Activated CD8-positive, alpha-beta memory T cell treated with anti-CD3 and anti-CD28 coated beads for 1 hour (primary cell): ENCODE data around the gene SLC9A2.

ENCODE experiments used
- DNase-seq, 2 donors: peaks; one replicate each; pipeline ENCODE4 v3.0.0-alpha.2; 2020; ENCODE audit warnings: low read depth in 1 of 2; ENCODE audit errors: extremely low read depth in 1 of 2

SLC9A2 gene

GRCh38 chr2:102724016-102724490 is 104.7 kb downstream of the SLC9A2 start:
- DNase-seq = no peak

GRCh38 chr2:102724553-102724952 is 105.2 kb downstream of the SLC9A2 start:
- DNase-seq = no peak

GRCh38 chr2:102726128-102727087 is 107.1 kb downstream of the SLC9A2 start:
- DNase-seq = no peak

GRCh38 chr2:102735416-102736109 is 116.2 kb downstream of the SLC9A2 start:
- DNase-seq = no peak

GRCh38 chr2:102736110-102736409 is 116.7 kb downstream of the SLC9A2 start:
- peak in 1 of 2 donors; percentile 1 for DNase-seq

- DNase-seq = peak; percentile 57 to 82
These were observed 117.4 kb downstream of the SLC9A2 start for GRCh38 chr2:102736410-102737409.

GRCh38 chr2:102737431-102737830 is 118.1 kb downstream of the SLC9A2 start:
- no peak for DNase-seq

GRCh38 chr2:102743259-102743658 is 123.9 kb downstream of the SLC9A2 start:
- DNase-seq = no peak

GRCh38 chr2:102748107-102748506 is 128.8 kb downstream of the SLC9A2 start:
- no peak for DNase-seq

GRCh38 chr2:102749938-102750337 is 130.6 kb downstream of the SLC9A2 start:
- no peak for DNase-seq

- DNase-seq = no peak
These were observed 134.3 kb downstream of the SLC9A2 start for GRCh38 chr2:102753563-102754159.

GRCh38 chr2:102754456-102755145 is 135.2 kb downstream of the SLC9A2 start:
- no peak for DNase-seq

- DNase-seq = no peak
These were observed 135.9 kb downstream of the SLC9A2 start for GRCh38 chr2:102755284-102755683.

GRCh38 chr2:102758439-102758838 is 139.1 kb downstream of the SLC9A2 start:
- DNase-seq = no peak
